NOMO-1 treated with dmso at 0.1 percent for 144 hours (cell line): ENCODE measurements around the gene FPGS.
"Not testable (repeated sequence)": the region's sequence is repeated elsewhere in the genome, so short reads cannot be mapped to it uniquely, and the experiment has no call there.

Experiments
- DNase-seq: peaks from one replicate; lab custom pipeline; 2025; ENCODE audit not compliant: unreplicated experiment; lab: John Stamatoyannopoulos, UW

FPGS gene, protein sequence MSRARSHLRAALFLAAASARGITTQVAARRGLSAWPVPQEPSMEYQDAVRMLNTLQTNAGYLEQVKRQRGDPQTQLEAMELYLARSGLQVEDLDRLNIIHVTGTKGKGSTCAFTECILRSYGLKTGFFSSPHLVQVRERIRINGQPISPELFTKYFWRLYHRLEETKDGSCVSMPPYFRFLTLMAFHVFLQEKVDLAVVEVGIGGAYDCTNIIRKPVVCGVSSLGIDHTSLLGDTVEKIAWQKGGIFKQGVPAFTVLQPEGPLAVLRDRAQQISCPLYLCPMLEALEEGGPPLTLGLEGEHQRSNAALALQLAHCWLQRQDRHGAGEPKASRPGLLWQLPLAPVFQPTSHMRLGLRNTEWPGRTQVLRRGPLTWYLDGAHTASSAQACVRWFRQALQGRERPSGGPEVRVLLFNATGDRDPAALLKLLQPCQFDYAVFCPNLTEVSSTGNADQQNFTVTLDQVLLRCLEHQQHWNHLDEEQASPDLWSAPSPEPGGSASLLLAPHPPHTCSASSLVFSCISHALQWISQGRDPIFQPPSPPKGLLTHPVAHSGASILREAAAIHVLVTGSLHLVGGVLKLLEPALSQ

DNA sequence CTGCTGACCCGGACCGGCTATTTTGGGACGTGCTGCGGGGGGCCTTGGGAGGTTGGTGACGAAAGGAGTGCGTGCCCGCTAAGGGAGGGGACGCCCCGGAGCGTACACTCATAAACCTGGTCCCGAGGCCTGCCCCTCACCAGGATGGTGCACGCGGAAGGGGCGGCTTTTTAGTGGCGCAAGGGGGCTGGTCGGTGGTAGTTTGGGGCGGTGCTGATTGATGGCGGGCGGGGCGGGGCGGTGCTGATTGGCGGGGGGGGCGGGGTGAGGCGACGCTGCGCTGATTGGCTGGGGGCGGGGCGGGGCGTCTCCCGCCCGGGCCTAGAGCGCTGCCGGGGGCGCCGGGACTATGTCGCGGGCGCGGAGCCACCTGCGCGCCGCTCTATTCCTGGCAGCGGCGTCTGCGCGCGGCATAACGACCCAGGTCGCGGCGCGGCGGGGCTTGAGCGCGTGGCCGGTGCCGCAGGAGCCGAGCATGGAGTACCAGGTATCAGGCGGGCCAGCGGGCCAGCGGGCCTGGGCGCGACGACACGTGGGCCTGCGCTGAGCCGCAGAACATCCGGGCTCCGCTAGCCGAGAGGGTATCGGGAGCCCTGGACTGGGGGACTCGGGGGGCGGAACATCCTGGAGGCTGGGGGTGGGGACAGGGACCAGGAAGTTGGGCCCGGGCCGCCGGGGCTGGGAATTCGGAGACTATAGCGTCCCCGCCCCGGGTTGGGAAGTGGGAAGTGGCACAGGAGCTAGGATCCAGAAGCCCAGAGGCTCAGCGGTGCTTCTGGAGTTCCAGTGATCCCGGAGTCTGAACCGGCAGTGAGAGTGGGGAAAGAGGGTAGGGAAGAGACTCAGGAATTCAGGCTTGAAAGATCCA is at the start of gene FPGS:
FPGS (plus strand) TSS at position 307 of the 868 bp plus-strand sequence; CDS start at position 350, 43 bp downstream.
- DNase-seq: peak; percentile 80

DNA sequence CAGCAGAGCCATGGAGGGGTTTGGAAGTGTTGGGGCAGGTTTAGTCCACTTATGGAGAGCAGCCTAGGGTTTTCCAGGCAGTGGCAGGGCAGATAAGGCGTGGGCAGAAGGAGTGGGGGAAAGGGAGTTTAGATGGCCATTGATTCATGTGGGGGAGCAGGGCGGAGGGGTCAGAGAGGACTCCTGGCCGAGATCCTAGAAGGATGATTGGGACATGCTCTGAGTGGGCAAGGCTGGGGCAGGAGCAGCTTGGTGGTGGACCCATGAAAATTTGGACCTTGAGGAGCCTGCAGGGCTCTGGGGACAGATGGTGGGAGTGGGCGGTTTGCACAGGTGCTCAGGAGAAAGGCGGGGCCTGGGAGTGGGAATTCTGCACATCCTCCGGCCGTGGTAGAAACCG is 49.5 kb upstream of the FPGS start:
- no peak for DNase-seq

DNA sequence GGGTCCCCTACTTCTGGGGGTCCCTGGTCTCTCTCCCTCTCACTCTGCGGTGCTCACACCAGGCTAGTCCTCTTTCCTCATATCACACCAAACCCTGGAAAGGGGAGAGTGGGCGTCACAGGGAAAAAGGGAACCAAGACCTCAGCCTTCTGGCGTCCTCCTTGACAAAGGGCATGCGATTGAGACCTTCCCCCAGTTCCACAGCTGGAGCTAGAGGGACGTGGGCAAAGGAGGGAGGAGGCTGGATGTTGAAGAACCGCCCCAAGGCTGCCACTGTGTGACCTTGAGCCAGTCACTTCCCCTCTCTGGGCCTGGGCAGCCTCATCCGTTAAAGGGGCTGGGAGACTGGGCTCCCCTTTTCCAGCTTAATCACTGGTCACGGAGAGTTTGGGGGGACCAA is 49.1 kb upstream of the FPGS start:
- DNase-seq: no peak

DNA sequence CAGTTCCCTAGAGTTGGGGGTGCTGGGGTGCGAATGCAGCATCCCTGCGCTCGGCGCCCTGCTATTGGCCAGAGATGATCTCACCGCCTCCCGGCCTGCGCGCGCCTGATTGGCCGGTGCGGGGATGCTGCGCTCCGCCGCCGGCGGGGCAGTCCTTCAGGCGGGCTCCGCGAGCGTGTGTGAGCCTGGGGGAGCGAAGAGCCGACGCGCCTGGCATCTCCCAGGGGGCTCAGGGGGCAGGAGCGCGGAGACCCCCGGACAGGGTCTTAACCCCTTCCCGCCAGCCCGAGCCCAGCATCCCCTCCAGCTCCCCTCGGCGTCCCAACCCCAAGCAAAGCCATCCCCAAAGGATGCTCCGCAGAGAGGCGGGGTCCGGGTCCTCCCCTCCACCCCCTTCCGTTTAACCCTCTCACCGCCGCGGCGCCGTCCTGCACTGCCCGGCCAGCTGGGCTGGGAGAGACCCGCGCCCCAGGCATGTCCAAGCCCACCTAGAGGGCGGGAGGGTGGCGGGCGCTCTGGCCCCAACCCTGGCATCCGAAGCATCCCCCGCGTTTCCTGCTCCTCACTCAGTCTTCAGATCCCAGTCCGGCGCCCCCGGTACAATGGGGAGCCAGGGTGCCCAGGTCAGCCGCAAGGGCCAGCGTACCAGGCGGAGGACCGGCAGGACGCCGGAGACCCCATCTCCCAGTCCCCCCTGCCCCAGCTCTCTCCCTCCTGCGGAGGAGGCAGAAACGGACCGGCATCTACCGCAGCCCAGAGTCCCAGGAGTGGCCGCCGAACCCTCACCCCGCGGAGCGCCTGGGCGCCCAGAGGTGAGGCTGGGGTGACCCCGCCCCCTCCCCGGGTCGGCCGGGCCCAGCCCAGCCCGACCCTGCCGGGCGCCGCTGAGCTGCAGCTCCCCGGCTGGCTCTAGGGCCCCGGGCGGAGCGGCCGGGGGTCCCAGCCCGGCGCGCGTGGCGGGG is 48.3 kb upstream of the FPGS start:
- no peak for DNase-seq

DNA sequence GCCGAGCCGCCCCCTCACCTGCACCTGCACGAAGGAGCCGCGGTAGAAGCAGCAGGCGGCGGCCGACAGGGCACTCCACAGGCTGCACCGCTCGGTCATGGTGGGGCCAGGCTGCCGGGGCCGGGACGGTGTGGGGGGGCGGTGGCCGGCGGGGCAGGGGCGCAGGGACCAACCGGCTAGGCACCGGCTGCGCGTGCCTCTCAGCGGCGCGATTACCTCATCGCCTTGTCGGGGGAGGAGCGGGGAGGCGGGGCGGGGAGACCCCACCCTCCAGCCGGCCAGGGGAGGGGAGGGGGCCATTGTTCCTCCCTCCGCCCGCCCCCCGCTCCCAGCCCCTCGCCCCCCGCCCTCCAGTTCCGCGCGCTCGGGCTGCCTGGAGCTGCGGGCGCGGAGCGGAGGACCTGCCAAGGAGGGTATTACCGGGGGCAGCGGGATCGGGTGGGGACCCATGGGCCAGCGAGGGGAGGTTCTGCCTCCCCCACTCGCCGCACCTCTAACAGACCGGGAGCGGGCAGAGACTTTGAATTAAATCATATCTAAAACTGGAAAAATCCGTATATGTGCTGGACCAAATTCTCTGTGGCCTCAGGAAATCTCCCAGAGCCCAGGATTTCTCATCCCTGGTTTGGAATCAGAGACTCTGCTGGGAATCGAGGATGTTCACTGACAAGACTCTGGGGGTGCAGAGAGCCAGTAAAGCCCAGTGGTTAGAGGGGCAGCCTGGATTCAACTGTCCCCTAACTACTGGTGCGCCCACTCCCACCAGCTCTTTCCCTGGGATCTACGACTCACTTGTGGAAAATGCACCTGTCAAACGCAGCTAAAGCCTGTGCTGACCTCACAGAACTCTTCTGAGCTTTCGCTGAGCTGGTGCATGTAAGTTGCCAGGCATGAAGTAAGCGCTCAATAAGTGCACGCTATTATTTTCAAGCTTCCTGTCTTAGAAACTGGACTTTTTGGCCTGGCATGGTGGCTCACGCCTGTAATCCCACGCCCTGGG is 47.3 kb upstream of the FPGS start:
- no peak for DNase-seq

DNA sequence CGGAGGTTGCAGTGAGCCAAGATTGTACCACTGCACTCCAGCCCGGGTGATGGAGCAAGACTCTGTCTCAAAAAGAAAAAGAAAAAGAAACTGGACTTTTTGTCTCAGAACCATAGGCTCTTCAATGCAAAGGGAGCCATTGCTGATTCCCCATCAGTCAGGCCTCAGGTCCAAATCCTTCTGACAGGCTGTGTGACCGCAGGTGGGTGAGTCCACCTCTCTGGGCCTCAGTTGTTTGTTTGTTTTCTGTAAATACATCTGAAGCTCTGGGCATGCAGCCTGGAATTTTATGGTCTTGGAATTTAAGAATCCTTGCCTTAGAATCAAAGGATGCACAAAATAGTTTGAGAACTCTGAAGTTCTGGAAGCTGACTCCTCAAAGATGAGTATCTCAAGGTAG is 46.4 kb upstream of the FPGS start:
- DNase-seq: no peak

DNA sequence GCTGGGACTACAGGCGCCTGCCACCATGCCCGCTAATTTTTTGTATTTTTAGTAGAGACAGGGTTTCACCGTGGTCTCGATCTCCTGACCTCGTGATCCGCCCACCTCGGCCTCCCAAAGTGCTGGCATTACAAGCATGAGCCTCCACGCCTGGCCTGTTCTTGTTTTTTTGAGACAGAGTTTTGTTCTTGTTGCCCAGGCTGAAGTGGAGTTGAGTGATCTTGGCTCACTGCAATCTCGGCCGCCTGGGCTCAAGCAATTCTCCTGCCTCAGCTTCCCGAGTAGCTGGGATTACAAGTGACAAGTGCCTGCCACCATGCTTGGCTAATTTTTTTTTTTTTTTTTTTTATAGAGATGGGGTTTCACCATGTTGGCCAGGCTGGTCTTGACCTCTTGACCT is 45.9 kb upstream of the FPGS start:
- DNase-seq: not testable (repeated sequence)

DNA sequence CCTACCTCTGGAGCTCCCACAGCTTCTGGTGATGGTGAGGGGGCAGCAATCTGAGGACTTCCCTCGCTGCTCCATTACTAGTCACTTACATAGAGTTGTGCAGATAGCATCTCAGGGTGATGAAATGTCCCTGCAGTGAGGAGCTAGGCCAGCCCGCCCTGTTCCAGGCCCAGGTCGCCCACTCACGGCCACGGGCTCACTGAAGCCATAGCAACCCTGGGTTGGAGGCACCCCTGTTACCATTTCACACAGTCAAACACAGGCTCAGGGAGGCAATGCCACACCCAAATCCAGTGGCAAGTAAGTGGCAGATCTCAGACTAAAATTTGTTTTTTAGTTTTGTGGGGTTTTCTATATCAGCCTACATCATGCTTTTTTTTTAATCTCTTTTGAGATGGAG is 43.8 kb upstream of the FPGS start:
- DNase-seq: no peak

DNA sequence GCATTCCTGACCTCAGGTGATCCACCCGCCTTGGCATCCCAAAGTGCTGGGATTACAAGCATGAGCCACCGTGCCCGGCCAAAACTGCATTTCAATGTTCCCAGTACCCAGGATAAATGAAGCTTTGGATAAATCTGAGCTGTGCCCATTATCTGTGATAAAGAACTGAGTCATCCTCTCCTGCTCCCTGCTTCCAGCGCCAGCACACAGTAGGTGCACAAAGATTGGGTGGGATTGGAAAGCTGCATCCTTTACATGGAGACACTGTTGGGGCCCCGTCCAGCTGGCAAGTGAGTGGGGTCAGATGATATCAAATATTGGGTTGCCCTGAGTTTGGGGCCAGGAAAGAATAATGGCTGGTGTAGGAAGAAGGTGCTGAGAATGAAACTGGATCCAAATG is 41.6 kb upstream of the FPGS start:
- DNase-seq: no peak

DNA sequence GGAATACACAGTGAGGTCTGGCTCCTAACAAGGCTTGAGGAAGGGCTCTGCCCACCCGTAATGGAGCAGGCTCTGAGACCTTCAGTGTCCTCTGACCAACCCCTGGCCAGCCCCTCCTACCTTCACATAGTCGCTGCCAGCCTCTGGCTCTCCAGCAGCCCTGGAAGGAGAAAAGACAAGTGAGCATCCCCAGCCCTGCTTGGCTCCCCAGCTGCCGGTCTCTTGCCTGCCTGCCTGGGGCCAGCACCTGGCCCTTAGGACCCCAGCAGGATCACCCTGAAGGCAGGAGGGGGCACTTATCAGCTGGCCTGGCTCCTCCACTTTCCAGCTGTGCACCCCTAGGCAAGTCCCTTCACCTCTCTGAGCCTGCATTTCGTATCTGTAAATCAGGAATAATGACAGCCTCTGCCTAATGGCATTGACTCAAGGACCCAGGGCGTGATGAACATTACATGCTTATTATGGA is 41.2 kb upstream of the FPGS start:
- no peak for DNase-seq

DNA sequence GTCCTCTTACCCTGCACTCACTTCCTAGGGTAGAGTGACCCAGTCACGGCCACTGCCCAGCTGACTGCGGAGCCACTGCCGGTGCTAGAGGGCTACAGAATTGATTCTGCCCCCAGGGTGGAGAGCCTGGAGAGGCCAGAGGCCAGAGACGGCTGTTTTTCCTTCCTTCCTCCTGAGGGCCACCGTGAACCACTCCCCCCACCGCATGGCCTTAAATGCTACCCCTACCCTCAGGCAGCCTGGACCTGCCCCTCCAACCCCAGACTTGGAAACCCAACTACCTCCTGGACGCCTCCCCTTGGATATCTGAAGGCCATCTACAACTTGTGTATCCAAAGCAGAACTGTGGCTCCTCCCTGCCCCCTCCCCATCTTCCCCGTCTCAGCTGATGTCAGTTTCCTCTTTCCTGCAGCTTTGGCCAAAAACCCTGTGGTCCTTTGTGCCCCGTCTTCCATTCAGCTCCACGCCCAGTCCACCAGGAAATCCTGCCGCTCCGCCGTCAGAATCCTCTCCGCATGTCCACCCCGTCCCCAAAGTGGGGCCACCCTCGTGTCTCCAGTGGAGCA is 40.5 kb upstream of the FPGS start:
- DNase-seq: no peak

DNA sequence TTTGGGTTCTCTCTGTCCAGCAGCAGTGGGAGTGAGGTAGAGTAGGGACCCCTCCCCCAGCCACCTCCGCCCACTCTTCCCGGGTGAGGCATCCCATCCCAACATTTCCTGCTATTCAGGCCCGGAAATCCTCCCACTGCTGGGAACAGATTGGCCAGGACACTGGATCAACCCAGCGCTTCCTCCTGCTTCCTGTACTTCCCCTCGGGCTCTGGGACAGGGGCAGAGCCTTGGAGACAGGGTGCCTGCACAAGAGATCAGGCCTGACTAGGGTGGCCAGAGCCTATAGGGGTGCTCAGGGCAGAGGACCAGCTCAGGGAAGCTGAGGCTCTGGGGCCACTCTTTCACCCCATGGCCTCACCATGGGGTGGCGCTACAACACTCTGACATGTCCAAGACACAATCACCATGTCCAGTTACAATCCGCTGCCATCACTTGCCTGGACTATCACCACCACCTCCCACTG is 38.7 kb upstream of the FPGS start:
- no peak for DNase-seq

DNA sequence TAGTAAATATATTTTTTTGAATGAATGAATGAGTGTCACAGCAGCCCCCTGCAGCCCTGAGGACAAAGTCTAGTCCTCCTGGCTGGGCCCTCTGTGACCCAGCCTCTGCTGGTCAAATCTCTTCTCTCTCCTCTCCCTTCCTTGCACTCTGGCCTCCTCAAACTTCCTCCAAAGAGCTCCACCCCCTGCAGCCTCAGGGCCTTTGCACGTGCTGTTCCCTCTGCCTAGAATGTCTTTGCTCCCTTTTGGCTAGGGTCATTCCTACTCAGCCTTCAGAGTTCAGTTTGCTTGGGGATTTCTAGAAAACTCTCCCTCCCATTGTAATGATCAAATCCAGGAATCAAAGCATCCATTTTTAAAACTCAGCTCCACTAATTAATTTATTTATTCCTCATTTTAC is 37.3 kb upstream of the FPGS start:
- DNase-seq: no peak

DNA sequence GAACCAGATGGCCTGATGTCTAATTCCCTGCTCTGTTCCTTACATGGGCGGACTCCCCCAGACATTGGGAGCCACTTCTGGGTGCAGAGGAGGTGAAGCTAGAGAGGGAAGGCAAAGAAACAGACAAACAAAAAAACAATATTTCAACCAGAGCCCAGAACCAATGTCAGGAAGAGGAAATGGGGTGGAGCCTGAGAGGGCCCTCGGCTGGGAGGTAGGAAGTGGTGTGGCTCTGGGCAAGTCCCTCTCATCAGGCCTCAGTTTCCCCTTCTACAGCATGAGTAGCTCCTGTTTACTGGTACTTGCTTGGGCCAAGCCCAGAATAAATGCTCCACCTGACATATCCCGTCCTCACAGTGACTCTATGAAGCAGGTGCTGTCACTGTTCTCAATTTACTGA is 35.3 kb upstream of the FPGS start:
- DNase-seq: no peak

DNA sequence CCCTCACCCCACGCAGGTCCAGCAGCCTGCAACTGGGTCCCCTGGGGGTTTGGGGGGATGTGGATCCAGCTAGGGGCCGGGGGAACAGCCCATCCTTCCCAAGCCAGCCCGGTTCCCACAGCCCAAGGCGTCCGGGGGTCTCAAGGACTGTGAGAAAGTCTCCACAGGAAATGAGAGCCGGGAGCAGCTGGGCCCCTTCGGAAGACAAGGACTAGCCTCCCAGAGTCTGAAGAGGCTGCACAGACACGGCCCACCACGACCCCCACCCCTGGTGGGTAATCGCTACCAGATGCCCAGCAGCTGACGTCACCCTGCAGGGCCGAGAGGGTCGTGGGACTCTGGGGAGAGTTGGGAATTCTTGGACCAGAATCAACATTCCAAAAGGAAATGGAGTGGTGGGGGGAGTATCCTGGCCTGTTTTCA is 34.8 kb upstream of the FPGS start:
- DNase-seq: no peak

DNA sequence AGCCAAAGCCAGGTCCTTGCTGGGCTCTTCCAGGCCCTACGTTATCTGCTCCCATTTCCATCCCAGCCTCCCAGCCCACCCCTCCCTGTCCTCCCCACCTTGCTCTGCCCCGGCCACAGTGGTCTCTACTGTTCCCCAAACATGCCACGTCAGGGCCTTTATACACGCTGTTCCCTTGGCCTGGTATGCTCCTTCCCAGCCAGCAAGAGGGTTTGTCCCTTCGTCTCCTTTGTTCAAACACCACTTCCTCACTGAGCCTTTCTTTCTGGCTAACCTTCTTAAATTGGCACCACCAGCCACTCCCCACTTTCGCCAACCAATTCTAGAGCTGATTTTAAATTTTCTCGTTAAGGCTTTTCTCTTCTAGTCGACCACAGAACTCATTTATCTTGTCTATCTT is 34.0 kb upstream of the FPGS start:
- no peak for DNase-seq

DNA sequence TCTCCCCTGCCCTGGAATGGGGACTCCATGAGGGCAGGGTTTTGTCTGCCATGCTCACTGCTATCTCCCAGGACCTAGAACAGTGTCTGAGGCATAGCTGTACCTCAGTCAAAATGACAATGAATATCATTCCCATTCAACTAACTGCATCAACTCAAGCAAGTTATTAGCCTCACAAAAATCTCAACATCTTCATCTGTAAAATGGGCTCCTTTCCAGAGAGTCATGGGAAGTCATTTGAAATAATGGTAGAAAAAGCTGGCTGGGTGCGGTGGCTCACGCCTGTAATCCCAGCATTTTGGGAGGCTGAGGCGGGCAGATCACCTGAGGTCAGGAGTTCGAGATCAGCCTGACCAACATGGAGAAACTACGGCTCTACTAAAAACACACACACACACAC is 33.6 kb upstream of the FPGS start:
- DNase-seq: no peak

DNA sequence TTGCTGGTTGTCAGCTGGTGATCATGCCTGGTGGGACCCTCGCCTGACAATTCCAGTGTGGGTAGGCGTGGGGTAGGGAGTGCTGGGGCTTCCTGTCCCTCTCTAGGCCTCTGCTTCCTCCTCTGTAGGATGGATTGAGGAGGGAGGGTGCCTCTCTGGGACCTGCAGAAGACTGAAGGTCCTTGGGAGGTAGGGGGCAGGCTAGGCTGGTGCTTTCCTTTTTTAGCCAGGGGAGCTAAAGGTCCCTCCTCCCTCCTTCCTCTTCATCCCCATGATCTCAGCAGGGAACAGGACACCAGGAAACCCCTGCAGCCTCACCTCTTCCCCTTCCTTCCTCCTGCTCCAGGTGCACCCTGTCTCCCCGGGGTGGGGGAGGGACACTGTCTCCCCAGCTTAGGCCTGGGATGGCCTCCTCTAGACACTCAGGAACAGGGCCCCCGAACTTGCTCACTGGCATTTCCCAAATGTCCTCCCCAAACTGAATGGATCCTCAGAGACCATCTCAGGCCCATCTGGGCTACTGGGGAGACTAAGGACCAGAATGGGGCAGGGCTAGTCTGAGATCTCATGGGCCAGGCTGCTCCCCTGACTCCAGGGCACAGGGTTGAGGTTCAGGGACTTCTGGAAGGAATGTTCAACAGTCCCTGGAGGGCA is 32.6 kb upstream of the FPGS start:
- no peak for DNase-seq

DNA sequence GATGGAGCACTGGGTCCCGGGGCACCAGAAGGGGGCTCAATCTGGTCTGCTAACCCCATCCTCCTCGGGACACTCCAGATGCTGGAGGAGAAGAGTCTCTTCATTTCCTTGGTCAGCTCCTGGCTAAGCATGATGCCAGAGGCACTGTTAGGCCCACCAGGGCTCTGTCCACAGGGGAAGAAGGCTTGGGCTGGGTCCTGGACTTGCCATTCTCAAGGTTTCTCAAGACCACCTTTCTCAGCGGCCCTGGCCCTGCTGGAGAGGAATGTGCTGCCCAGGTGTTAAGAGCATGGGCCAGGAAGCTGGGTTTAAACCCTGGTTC is 32.1 kb upstream of the FPGS start:
- DNase-seq: no peak
